Uterus (tissue), 2 donors: ENCODE measurements around the gene MXD3.

ENCODE experiments used
- POLR2A ChIP-seq, 2 donors: fragments of 450-650 bp; IDR thresholded peaks; one replicate each; pipeline ENCODE4 v1.6.1; 2016; ENCODE audit warnings: antibody characterized with exemption in 2 of 2, mild to moderate bottlenecking in 1 of 2, moderate library complexity in 1 of 2
- TF ChIP-seq, protein P1 (sequence below), 4 experiments: fragments of 200-600 bp in 2 of 4; fragments of 450-650 bp in 2 of 4; sonication (generic) in 2 of 4; IDR thresholded peaks; one replicate each; pipeline ENCODE4 v1.5.1; 2016 to 2019; ENCODE audit warnings: antibody characterized with exemption in 4 of 4, mild to moderate bottlenecking in 2 of 4, moderate library complexity in 1 of 4

DNA sequence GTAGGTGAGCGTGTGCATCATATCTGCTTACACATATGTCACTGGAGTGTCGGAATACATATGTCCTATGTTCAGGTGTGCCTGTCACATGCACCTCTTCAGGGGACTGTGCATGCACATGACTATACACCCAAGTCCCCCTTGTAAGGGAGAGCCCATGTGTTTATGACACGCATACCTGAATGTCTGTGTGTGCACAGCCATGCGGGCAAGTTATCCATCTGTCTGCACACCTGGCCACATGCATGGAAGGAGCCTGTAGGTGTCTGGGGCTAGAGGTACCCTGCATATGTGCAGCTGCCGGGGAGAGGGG, 45.4 kb upstream of the MXD3 start:
- TF ChIP-seq POLR2A (IDR thresholded peaks at IDR 0.05): no peak
- TF ChIP-seq, protein P1, sequence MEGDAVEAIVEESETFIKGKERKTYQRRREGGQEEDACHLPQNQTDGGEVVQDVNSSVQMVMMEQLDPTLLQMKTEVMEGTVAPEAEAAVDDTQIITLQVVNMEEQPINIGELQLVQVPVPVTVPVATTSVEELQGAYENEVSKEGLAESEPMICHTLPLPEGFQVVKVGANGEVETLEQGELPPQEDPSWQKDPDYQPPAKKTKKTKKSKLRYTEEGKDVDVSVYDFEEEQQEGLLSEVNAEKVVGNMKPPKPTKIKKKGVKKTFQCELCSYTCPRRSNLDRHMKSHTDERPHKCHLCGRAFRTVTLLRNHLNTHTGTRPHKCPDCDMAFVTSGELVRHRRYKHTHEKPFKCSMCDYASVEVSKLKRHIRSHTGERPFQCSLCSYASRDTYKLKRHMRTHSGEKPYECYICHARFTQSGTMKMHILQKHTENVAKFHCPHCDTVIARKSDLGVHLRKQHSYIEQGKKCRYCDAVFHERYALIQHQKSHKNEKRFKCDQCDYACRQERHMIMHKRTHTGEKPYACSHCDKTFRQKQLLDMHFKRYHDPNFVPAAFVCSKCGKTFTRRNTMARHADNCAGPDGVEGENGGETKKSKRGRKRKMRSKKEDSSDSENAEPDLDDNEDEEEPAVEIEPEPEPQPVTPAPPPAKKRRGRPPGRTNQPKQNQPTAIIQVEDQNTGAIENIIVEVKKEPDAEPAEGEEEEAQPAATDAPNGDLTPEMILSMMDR (IDR thresholded peaks at IDR 0.05): no peak
